Natural killer cell (primary cell): ENCODE measurements around the gene LRRC49. TPM values are rescaled to one million over a fixed set of nuclear protein-coding genes. Genes with fewer than 3 reads are reported as not detected.

Source experiments
- ATAC-seq, 3 donors: fragments of 150-1000 bp in 2 of 3; fragments of 200-7000 bp in 1 of 3; cut with Tn5 transposase; 1 replicate in 1 of 3; 2 replicates in 2 of 3; pipeline ENCODE4 v1.10.0; 2021; ENCODE audit warnings: mild to moderate bottlenecking in 2 of 3, moderate library complexity in 2 of 3
- DNase-seq, 2 donors: peaks; one replicate each; pipeline versions ENCODE4 v3.0.0 to v3.0.0-alpha.2; 2013 to 2021; ENCODE audit warnings: mixed read lengths in 1 of 2
- H3K27ac ChIP-seq: one replicate; pipeline ENCODE4 v1.5.1; 2013; ENCODE audit warnings: mild to moderate bottlenecking, low read length
- H3K27me3 ChIP-seq: one replicate; pipeline ENCODE4 v1.6.1; 2013; ENCODE audit warnings: low read length; ENCODE audit not compliant: control insufficient read depth, insufficient read depth
- H3K36me3 ChIP-seq: one replicate; pipeline ENCODE4 v1.6.1; 2013; ENCODE audit warnings: low read length; ENCODE audit not compliant: control insufficient read depth, insufficient read depth
- H3K4me1 ChIP-seq: one replicate; pipeline ENCODE4 v1.6.1; 2013; ENCODE audit warnings: low read length; ENCODE audit not compliant: control insufficient read depth, insufficient read depth
- H3K4me3 ChIP-seq: one replicate; pipeline ENCODE4 v1.5.1; 2013; ENCODE audit warnings: low read length
- H3K9me3 ChIP-seq: one replicate; pipeline ENCODE4 v1.6.1; 2013; ENCODE audit warnings: low read length; ENCODE audit not compliant: control insufficient read depth, insufficient read depth
- H3K27ac Mint-ChIP-seq, 2 donors: one replicate each; pipeline ENCODE4 v1.8.0; 2022; ENCODE audit warnings: mild to moderate bottlenecking in 2 of 2, mixed read lengths in 2 of 2, moderate library complexity in 1 of 2
- H3K27me3 Mint-ChIP-seq, 2 donors: one replicate each; pipeline ENCODE4 v1.8.0; 2022; ENCODE audit warnings: low read depth in 2 of 2, mixed read lengths in 2 of 2
- H3K36me3 Mint-ChIP-seq: one replicate; pipeline ENCODE4 v1.8.0; 2022; ENCODE audit warnings: mixed read lengths
- H3K4me1 Mint-ChIP-seq, 2 donors: one replicate each; pipeline ENCODE4 v1.8.0; 2022; ENCODE audit warnings: mixed read lengths in 2 of 2
- H3K4me3 Mint-ChIP-seq: one replicate; pipeline ENCODE4 v1.8.0; 2022; ENCODE audit warnings: mild to moderate bottlenecking, moderate library complexity, mixed read lengths
- H3K9me3 Mint-ChIP-seq, 2 donors: one replicate each; pipeline ENCODE4 v1.8.0; 2022; ENCODE audit warnings: mixed read lengths in 2 of 2
- WGBS: methylation state at CpG from one replicate; pipeline ENCODE4 v1.1.7; 2013; ENCODE audit warnings: missing lambda C conversion rate; ENCODE audit not compliant: insufficient coverage; 5-methylcytosine and 5-hydroxymethylcytosine counted together
- intact Hi-C: fragments of 100-400 bp; cut with micrococcal nuclease; formaldehyde crosslinking; loops from one replicate; pipeline ENCODE4 v1.14.2; 2022
- total RNA-seq, 4 donors: library from RNA; stranded (reverse); fragments of 120-200 nt in 1 of 4; gene quantifications; one replicate each; pipeline versions ENCODE4 v1.2.3 to v1.2.4, GENCODE V29; 2013 to 2022
- TF ChIP-seq, protein P1 (sequence below): fragments of 200-600 bp; IDR thresholded peaks from one replicate; pipeline ENCODE4 v1.8.0; 2022; ENCODE audit warnings: antibody characterized with exemption

Gene LRRC49
- total RNA-seq, 3 donors from 2014 or later (not counting 1 experiment from before 2014, with no cell fraction given), result 0.14 to 0.38 TPM; not detected in 1

DNA sequence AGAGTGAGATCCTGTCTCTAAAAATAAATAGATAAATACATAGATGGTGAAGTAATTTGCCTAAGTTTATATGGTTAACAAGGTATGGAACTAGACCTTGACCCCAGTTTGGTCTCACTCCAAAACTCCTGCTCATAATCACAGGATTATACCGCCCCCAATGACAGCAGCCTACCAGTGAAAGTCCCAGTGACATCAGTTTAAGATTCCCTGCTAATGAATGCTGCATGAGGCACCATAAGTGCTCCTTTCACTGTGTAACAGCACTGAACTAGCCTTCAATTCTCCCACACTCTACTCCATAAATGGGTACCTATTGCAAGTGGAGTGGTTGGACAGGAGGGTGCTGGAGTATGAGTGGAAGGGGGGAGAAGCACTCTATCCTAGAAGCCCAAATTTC is 199.0 kb downstream of the LRRC49 start:
- H3K27ac Mint-ChIP-seq, result no peak overlapping the region
- H3K36me3 ChIP-seq, result no peaks in the 10 kb centered on the region
- intact Hi-C loops, result no loop called here
- 75% methylated on average over 1 of the region's 1 CpG for WGBS
- no peaks in the 10 kb centered on the region for H3K27me3 ChIP-seq
- no peaks in the 10 kb centered on the region for H3K4me1 Mint-ChIP-seq
- H3K4me3 ChIP-seq, result no peak overlapping the region
- ATAC-seq, result no peak
- no peak overlapping the region for H3K4me3 Mint-ChIP-seq
- no peak for DNase-seq
- H3K36me3 Mint-ChIP-seq, result no peaks in the 10 kb centered on the region
- H3K9me3 Mint-ChIP-seq, result no peaks in the 10 kb centered on the region
- H3K9me3 ChIP-seq, result no peaks in the 10 kb centered on the region
- TF ChIP-seq, protein P1, sequence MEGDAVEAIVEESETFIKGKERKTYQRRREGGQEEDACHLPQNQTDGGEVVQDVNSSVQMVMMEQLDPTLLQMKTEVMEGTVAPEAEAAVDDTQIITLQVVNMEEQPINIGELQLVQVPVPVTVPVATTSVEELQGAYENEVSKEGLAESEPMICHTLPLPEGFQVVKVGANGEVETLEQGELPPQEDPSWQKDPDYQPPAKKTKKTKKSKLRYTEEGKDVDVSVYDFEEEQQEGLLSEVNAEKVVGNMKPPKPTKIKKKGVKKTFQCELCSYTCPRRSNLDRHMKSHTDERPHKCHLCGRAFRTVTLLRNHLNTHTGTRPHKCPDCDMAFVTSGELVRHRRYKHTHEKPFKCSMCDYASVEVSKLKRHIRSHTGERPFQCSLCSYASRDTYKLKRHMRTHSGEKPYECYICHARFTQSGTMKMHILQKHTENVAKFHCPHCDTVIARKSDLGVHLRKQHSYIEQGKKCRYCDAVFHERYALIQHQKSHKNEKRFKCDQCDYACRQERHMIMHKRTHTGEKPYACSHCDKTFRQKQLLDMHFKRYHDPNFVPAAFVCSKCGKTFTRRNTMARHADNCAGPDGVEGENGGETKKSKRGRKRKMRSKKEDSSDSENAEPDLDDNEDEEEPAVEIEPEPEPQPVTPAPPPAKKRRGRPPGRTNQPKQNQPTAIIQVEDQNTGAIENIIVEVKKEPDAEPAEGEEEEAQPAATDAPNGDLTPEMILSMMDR, result no peak
- no peak overlapping the region for H3K27ac ChIP-seq
- no peaks in the 10 kb centered on the region for H3K4me1 ChIP-seq
- peaks cover 0 to 25% of the 10 kb centered on the region in 2 donors for H3K27me3 Mint-ChIP-seq

DNA sequence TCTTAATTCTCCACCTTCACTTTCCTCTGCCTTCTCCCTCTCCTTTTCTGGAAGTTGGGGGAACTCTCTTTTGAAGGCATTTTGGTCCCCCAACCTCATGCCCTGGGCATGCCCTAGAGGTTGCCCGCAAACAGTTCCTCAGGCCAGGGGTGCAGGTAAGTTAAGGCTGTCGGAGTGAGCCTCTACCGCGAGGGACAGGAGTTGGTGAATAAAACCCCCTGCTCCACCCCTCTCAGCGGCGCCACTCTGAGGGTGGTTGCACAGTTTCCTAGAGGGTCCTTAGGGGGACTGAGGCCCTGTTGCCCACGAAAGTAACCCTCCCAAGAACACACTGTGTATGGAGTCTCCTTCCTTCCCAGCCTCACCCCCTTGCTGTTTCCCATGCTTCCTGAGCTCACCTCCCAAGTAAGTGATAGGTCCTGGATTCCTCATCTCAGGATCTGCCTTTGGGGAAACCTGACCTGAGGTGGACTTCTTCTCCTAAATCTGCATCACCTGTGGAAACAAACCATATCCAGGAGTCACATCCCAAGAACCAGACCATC is 199.5 kb downstream of the LRRC49 start:
- H3K9me3 ChIP-seq, result no peaks in the 10 kb centered on the region
- TF ChIP-seq, protein P1, result no peak
- intact Hi-C loops, result no loop called here
- no peaks in the 10 kb centered on the region for H3K9me3 Mint-ChIP-seq
- no peaks in the 10 kb centered on the region for H3K4me1 ChIP-seq
- ATAC-seq (no peak), DNase-seq (no peak)
- H3K27ac ChIP-seq, result no peak overlapping the region
- 89% methylated on average over 7 of the region's 7 CpGs for WGBS
- no peak overlapping the region for H3K27ac Mint-ChIP-seq
- H3K27me3 Mint-ChIP-seq, result peaks cover 0 to 20% of the 10 kb centered on the region in 2 donors
- no peak overlapping the region for H3K4me3 ChIP-seq
- no peaks in the 10 kb centered on the region for H3K36me3 ChIP-seq
- H3K36me3 Mint-ChIP-seq, result no peaks in the 10 kb centered on the region
- no peaks in the 10 kb centered on the region for H3K27me3 ChIP-seq
- no peak overlapping the region for H3K4me3 Mint-ChIP-seq
- no peaks in the 10 kb centered on the region for H3K4me1 Mint-ChIP-seq

DNA sequence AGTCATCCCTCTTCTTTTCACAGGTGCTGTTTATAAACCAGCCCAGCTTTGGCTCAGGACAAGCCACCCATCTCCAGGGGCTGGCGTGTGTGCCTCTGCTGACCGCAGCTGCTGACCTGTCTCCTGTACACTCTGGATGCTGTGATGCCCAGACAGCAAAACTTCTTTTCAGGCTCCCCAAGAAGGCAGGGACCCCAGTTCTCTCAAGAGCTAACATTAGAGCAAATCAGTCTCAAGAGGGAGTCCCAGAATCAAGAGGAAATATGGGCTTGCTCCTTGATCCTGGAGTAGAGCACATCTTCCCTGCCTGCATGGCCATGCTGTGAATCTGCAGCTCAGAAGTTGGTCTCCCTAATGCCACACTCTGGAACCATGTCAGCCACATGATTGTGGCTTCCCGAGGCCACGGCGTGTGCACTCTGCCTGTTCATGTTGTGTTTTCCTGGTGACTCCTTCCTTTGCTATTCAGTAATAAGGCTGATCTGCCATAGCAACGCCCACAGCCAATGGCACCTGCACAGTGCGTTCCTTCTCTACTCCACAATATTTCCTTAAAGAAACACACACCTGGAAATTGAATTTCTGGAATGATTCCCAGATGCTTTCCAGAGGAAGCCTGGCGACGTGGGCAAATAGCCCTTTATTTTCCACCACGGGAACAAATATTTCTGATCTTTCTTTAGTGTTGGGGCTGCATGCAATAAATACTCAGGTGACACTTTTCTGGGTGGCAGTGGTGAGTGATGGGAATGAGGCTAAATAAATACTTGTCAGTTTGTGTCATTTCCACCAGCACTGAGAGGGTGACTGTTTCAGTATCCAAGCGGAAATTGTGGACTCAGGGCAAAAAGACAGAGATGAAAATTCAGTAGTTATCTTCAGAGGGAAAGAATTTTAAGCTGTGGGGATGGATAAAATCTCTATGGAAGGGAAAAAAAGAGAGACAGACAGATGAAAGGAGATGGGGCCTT is 200.7 kb downstream of the LRRC49 start:
- peaks cover 0 to 11% of the 10 kb centered on the region in 2 donors for H3K27me3 Mint-ChIP-seq
- H3K36me3 ChIP-seq, result no peaks in the 10 kb centered on the region
- H3K4me3 ChIP-seq, result no peak overlapping the region
- H3K27ac ChIP-seq, result no peak overlapping the region
- no peak overlapping the region for H3K27ac Mint-ChIP-seq
- ATAC-seq (no peak), DNase-seq (no peak)
- H3K4me3 Mint-ChIP-seq, result no peak overlapping the region
- TF ChIP-seq, protein P1, result no peak
- no peaks in the 10 kb centered on the region for H3K4me1 Mint-ChIP-seq
- H3K27me3 ChIP-seq, result no peaks in the 10 kb centered on the region
- no peaks in the 10 kb centered on the region for H3K9me3 Mint-ChIP-seq
- intact Hi-C loops, result no loop called here
- WGBS, result 86% methylated on average over 11 of the region's 11 CpGs
- no peaks in the 10 kb centered on the region for H3K9me3 ChIP-seq
- H3K36me3 Mint-ChIP-seq, result no peaks in the 10 kb centered on the region
- H3K4me1 ChIP-seq, result no peaks in the 10 kb centered on the region
